B cell (primary cell): ENCODE measurements around the gene ANKRD13C.

ENCODE experiments used
- EZH2 ChIP-seq: IDR thresholded peaks from 2 replicates; pipeline ENCODE4 v1.6.1; 2012; ENCODE audit warnings: borderline replicate concordance, low read depth, mild to moderate bottlenecking, moderate library complexity, low read length; ENCODE audit not compliant: insufficient read depth, poor library complexity, severe bottlenecking
- TF ChIP-seq, protein P1 (sequence below): fragments of 200-600 bp; IDR thresholded peaks from one replicate; pipeline ENCODE4 v1.8.0; 2022; ENCODE audit warnings: antibody characterized with exemption, mild to moderate bottlenecking

DNA sequence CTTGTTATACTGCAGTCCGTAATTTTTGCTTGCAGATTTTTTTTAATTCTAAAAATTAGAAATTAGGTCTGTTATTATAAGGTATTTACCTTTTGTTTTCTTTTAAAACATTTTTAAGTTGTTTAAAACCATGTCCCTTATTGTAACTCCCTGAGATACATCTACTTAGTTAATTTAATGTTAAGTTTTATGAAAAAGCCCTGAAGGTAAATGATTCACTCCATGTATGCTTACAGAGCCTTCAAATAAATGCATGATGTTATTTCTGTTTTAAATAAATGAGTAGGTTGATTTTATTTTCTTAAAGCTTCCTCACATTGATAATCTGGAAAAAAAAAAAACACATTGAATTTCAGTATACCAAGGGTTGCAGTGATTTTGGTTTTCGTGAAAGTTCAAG lies 125.9 kb downstream of the ANKRD13C start:
- TF ChIP-seq, protein P1, sequence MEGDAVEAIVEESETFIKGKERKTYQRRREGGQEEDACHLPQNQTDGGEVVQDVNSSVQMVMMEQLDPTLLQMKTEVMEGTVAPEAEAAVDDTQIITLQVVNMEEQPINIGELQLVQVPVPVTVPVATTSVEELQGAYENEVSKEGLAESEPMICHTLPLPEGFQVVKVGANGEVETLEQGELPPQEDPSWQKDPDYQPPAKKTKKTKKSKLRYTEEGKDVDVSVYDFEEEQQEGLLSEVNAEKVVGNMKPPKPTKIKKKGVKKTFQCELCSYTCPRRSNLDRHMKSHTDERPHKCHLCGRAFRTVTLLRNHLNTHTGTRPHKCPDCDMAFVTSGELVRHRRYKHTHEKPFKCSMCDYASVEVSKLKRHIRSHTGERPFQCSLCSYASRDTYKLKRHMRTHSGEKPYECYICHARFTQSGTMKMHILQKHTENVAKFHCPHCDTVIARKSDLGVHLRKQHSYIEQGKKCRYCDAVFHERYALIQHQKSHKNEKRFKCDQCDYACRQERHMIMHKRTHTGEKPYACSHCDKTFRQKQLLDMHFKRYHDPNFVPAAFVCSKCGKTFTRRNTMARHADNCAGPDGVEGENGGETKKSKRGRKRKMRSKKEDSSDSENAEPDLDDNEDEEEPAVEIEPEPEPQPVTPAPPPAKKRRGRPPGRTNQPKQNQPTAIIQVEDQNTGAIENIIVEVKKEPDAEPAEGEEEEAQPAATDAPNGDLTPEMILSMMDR, result no peak
- no peak for TF ChIP-seq EZH2
